GM12878 (cell line): ENCODE measurements around the gene CCSER2. TPM values are rescaled to one million over a fixed set of nuclear protein-coding genes. Genes with fewer than 3 reads are reported as not detected.

Experiments
- CTCF ChIP-seq, 3 experiments: IDR thresholded peaks in 2 of 3; conservative IDR thresholded peaks in 1 of 3; 2 replicates each; pipeline ENCODE4 v1.5.1; 2011; ENCODE audit warnings: low read depth in 3 of 3, low read length in 3 of 3, mild to moderate bottlenecking in 3 of 3, control low read depth in 2 of 3, moderate library complexity in 2 of 3, inconsistent platforms in 1 of 3, mixed read lengths in 1 of 3; ENCODE audit not compliant: control insufficient read depth in 2 of 3, insufficient read depth in 1 of 3; ENCODE audit errors: extremely low read depth in 1 of 3
- EZH2 ChIP-seq: IDR thresholded peaks from 2 replicates; pipeline ENCODE4 v1.6.1; 2012; ENCODE audit warnings: low read depth, mild to moderate bottlenecking, control low read depth, inconsistent platforms, low read length, borderline replicate concordance; ENCODE audit not compliant: control insufficient read depth
- JUNB ChIP-seq: IDR thresholded peaks from 2 replicates; pipeline ENCODE4 v1.6.1; 2016; ENCODE audit warnings: antibody characterized with exemption, mild to moderate bottlenecking
- NR2C2 ChIP-seq: IDR thresholded peaks from 2 replicates; pipeline ENCODE4 v1.6.1; 2011; ENCODE audit warnings: borderline replicate concordance, low read depth; ENCODE audit not compliant: control insufficient read depth, insufficient read length
- NR2F1 ChIP-seq: fragments of 450-650 bp; conservative IDR thresholded peaks from 2 replicates; pipeline ENCODE4 v1.6.1; 2017; ENCODE audit warnings: mild to moderate bottlenecking
- REST ChIP-seq: IDR thresholded peaks from 2 replicates; pipeline ENCODE4 v1.6.1; 2012; ENCODE audit warnings: mild to moderate bottlenecking, low read depth, low read length
- SMARCA5 ChIP-seq: fragments of 450-650 bp; IDR thresholded peaks from 2 replicates; pipeline ENCODE4 v1.6.1; 2017; ENCODE audit warnings: mild to moderate bottlenecking
- TCF7 ChIP-seq: IDR thresholded peaks from 2 replicates; pipeline ENCODE4 v1.6.1; 2014; ENCODE audit warnings: antibody characterized with exemption, borderline replicate concordance
- ZBTB4 ChIP-seq: fragments of 450-650 bp; formaldehyde crosslinking; IDR thresholded peaks from 2 replicates; pipeline ENCODE4 v1.4.0; 2022; ENCODE audit warnings: mild to moderate bottlenecking, moderate library complexity
- polyA plus RNA-seq, 11 experiments: library from polyadenylated mRNA; depleted of rRNA in 4 of 11; unstranded in 6 of 11; stranded (reverse) in 5 of 11; fragments of >200 nt; fragmentation: Nextera tagmentation in 4 of 11; fragmentation: Illumina TruSeq in 1 of 11; extraction: Ambion mirVana in 4 of 11; extraction: Trizol in 1 of 11; gene quantifications; 1 replicate in 1 of 11; 2 replicates in 10 of 11; pipeline versions ENCODE4 v1.2.1 to v1.2.3, GENCODE V29; 2011 to 2016; ENCODE audit warnings: inconsistent platforms in 2 of 11, missing spikeins in 2 of 11, low read depth in 1 of 11
- total RNA-seq, 4 experiments: library from RNA; depleted of rRNA in 3 of 4; stranded (reverse); fragments of >200 nt in 3 of 4; fragmentation: Illumina TruSeq in 1 of 4; extraction: Trizol in 1 of 4; gene quantifications; 2 replicates each; pipeline versions ENCODE4 v1.2.1 to v1.2.3, GENCODE V29; 2013 to 2021

CCSER2 gene
- total and polyA plus RNA-seq, 10 of the 15 experiments (the other 5 are each of a cell fraction or from before 2014, with no cell fraction given): 4.7 to 18.8 (median 13.2) TPM

GRCh38 chr10:84310470-84310869 lies 17.9 kb upstream of the CCSER2 start (continued):
- no peak for TF ChIP-seq ZBTB4 (CRISPR knock-in tag)
- TF ChIP-seq NR2F1: no peak
- TF ChIP-seq SMARCA5: no peak
- TF ChIP-seq EZH2: no peak
- TF ChIP-seq CTCF (IDR thresholded peaks at IDR 0.05 in 2 of 3, conservative IDR thresholded peaks at IDR 0.05 in 1 of 3; ENCODE audit: control insufficient read depth in 2 of 3, extremely low read depth in 1 of 3, insufficient read depth in 1 of 3, low read depth in 3 of 3, low read length in 3 of 3): no peak
- TF ChIP-seq TCF7: no peak
- TF ChIP-seq NR2C2: no peak
- no peak for TF ChIP-seq JUNB
- no peak for TF ChIP-seq REST
